K562 (cell line): ENCODE results near the gene SFXN5. TPM values are rescaled to one million over a fixed set of nuclear protein-coding genes. Genes with fewer than 3 reads are reported as not detected.

Experiments used
- ATAC-seq: fragments of 200-7000 bp; cut with Tn5 transposase; 3 replicates; pipeline ENCODE4 v1.9.1; 2020; ENCODE audit warnings: moderate library complexity
- BruUV-seq: library from RNA; stranded (reverse); fragments of 400-500 nt; replicated peaks from 2 replicates; lab custom pipeline; 2021; lab: Mats Ljungman, UMichigan
- CTCF ChIA-PET: fragments of 300-600 bp; formaldehyde crosslinking; extraction: SDS; loops from one replicate; lab custom pipeline; 2021; ENCODE audit warnings: low intra/inter-chr PET ratio; lab: Yijun Ruan, JAX
- POLR2A ChIA-PET: fragments of 300-600, 350-650 bp; sonication (Branson Sonifier 250); formaldehyde crosslinking; extraction: SDS; loops from one replicate; lab custom pipeline; 2021; ENCODE audit warnings: antibody characterized with exemption, inconsistent platforms; lab: Yijun Ruan, JAX
- DNase-seq, 4 experiments: peaks; one replicate each; pipeline versions ENCODE4 v3.0.0 to v3.0.0-alpha.2; 2011 to 2018; ENCODE audit warnings: low spot score in 3 of 4, mixed read lengths in 3 of 4; ENCODE audit errors: extremely low read depth in 1 of 4
- FAIRE-seq: peaks from 2 replicates; lab custom pipeline; 2011; peaks lifted over from hg19 to GRCh38; lab: Jason Lieb, UNC
- H2AFZ ChIP-seq: 2 replicates; pipeline ENCODE4 v1.6.0; 2011; ENCODE audit warnings: low read depth, low read length, control low read depth, inconsistent platforms
- H3K27ac ChIP-seq: fragments of 200-600 bp; 3 replicates; pipeline ENCODE4 v1.8.0; 2011; ENCODE audit warnings: low read depth, mild to moderate bottlenecking, control low read depth, inconsistent platforms, low read length, moderate library complexity, mixed read lengths; ENCODE audit errors: extremely low read depth
- H3K27me3 ChIP-seq, 2 experiments: fragments of 300-600 bp in 1 of 2; 2 replicates in 1 of 2; 3 replicates in 1 of 2; pipeline versions ENCODE4 v1.6.0 to v1.8.0; 2011; ENCODE audit warnings: inconsistent platforms in 2 of 2, low read length in 2 of 2, mild to moderate bottlenecking in 1 of 2, mixed read lengths in 1 of 2, moderate library complexity in 1 of 2; ENCODE audit not compliant: control insufficient read depth in 2 of 2, insufficient read depth in 2 of 2
- H3K36me3 ChIP-seq: fragments of 300-600 bp; 3 replicates; pipeline ENCODE4 v1.8.0; 2011; ENCODE audit warnings: mild to moderate bottlenecking, low read length, inconsistent platforms; ENCODE audit not compliant: control insufficient read depth, insufficient read depth
- H3K4me1 ChIP-seq, 2 experiments: fragments of 200-600 bp in 1 of 2; replicated peaks in 1 of 2; 2 replicates in 1 of 2; 3 replicates in 1 of 2; pipeline versions ENCODE4 v1.5.1 to v1.8.0; 2011; ENCODE audit warnings: inconsistent platforms in 2 of 2, low read length in 2 of 2, mild to moderate bottlenecking in 1 of 2, mixed read lengths in 1 of 2, moderate library complexity in 1 of 2; ENCODE audit not compliant: control insufficient read depth in 2 of 2, insufficient read depth in 2 of 2
- H3K4me2 ChIP-seq: 2 replicates; pipeline ENCODE4 v1.6.1; 2011; ENCODE audit warnings: low read length, control low read depth, inconsistent platforms, mixed read lengths; ENCODE audit not compliant: insufficient read depth
- H3K4me3 ChIP-seq: fragments of 200-600 bp; sonication (generic), shearing (Covaris generic); 2 replicates; pipeline ENCODE4 v1.5.1; 2016; ENCODE audit warnings: control low read depth, inconsistent platforms
- H3K79me2 ChIP-seq: fragments of 200-600 bp; 3 replicates; pipeline ENCODE4 v1.8.0; 2011; ENCODE audit warnings: low read length, inconsistent platforms; ENCODE audit not compliant: control insufficient read depth, insufficient read depth
- H3K9ac ChIP-seq, 2 experiments: 2 replicates each; pipeline versions ENCODE4 v1.6.0 to v1.6.1; 2011; ENCODE audit warnings: low read depth in 2 of 2, low read length in 2 of 2, control low read depth in 1 of 2, inconsistent platforms in 1 of 2, mild to moderate bottlenecking in 1 of 2, mixed read lengths in 1 of 2; ENCODE audit not compliant: insufficient read depth in 1 of 2
- H3K9me1 ChIP-seq: one replicate; pipeline ENCODE4 v1.6.0; 2011; ENCODE audit warnings: inconsistent platforms, mild to moderate bottlenecking, low read length, moderate library complexity; ENCODE audit not compliant: control insufficient read depth, insufficient read depth
- H3K9me3 ChIP-seq: replicated peaks from 2 replicates; pipeline ENCODE4 v1.5.1; 2011; ENCODE audit warnings: low read depth, low read length, inconsistent platforms; ENCODE audit not compliant: control insufficient read depth, insufficient read depth
- H4K20me1 ChIP-seq: replicated peaks from 2 replicates; pipeline ENCODE4 v1.6.1; 2011; ENCODE audit warnings: low read length, inconsistent platforms, mixed read lengths; ENCODE audit not compliant: control insufficient read depth, insufficient read depth
- FOXJ2 ChIP-seq: fragments of 200-800 bp; sonication (Bioruptor generic); IDR thresholded peaks from 2 replicates; pipeline ENCODE4 v1.6.1; 2016; ENCODE audit warnings: missing genetic modification characterization, missing compliant biosample characterization
- GATA2 ChIP-seq: sonication (generic); formaldehyde crosslinking; IDR thresholded peaks from 2 replicates; pipeline ENCODE4 v1.4.0; 2020; ENCODE audit warnings: mild to moderate bottlenecking, missing genetic modification reagents
- KDM4B ChIP-seq, 2 experiments: fragments of 450-650 bp in 1 of 2; sonication (generic) in 1 of 2; IDR thresholded peaks; 2 replicates each; pipeline ENCODE4 v1.6.1; 2016 to 2017; ENCODE audit warnings: borderline replicate concordance in 2 of 2, antibody characterized with exemption in 1 of 2, low read depth in 1 of 2, mild to moderate bottlenecking in 1 of 2
- LEF1 ChIP-seq: fragments of 450-650 bp; IDR thresholded peaks from 2 replicates; pipeline ENCODE4 v1.6.1; 2016; ENCODE audit warnings: mild to moderate bottlenecking
- NCOA6 ChIP-seq: fragments of 450-650 bp; IDR thresholded peaks from 2 replicates; pipeline ENCODE4 v1.6.1; 2017; ENCODE audit warnings: mild to moderate bottlenecking
- NELFE ChIP-seq: IDR thresholded peaks from 2 replicates; pipeline ENCODE4 v1.6.1; 2011; ENCODE audit warnings: mild to moderate bottlenecking; ENCODE audit not compliant: insufficient read depth, insufficient read length
- RAD21 ChIP-seq, 2 experiments: fragments of 250-450 bp in 1 of 2; fragments of 450-650 bp in 1 of 2; sonication (Bioruptor Pico) in 1 of 2; formaldehyde crosslinking in 1 of 2; IDR thresholded peaks in 1 of 2; conservative IDR thresholded peaks in 1 of 2; 2 replicates each; pipeline versions ENCODE4 v1.4.0 to v1.8.0; 2020 to 2022; ENCODE audit warnings: mild to moderate bottlenecking in 2 of 2, moderate library complexity in 1 of 2
- RBBP5 ChIP-seq: fragments of 200-600 bp; sonication (generic); IDR thresholded peaks from 2 replicates; pipeline ENCODE4 v1.6.1; 2012; ENCODE audit warnings: borderline replicate concordance, mild to moderate bottlenecking, low read length, control low read depth, inconsistent platforms; ENCODE audit not compliant: insufficient read depth, poor library complexity, severe bottlenecking
- WGBS: fragments of 100-300 bp; shearing (Covaris generic); methylation state at CpG from one replicate; pipeline ENCODE4 v1.1.6; 2016; ENCODE audit warnings: low coverage, mixed read lengths; ENCODE audit not compliant: insufficient coverage; ENCODE audit errors: missing lambda C conversion rate; 5-methylcytosine and 5-hydroxymethylcytosine counted together
- in situ Hi-C: fragments of 300-500 bp; cut with MboI; formaldehyde crosslinking; loops from 4 replicates; pipeline ENCODE4 v1.15.0; 2018; ENCODE audit warnings: inconsistent platforms, mixed read lengths
- intact Hi-C: fragments of 100-400 bp; cut with micrococcal nuclease; formaldehyde crosslinking; loops from 2 replicates; pipeline ENCODE4 v1.14.2; 2022
- polyA plus RNA-seq, 8 experiments: library from polyadenylated mRNA; depleted of rRNA in 4 of 8; stranded (reverse) in 5 of 8; unstranded in 3 of 8; fragments of >200 nt; fragmentation: Nextera tagmentation in 2 of 8; fragmentation: Illumina TruSeq in 1 of 8; extraction: Ambion mirVana in 2 of 8; extraction: Trizol in 1 of 8; gene quantifications; 2 replicates each; pipeline versions ENCODE4 v1.2.1 to v1.2.3, GENCODE V29; 2011 to 2014; ENCODE audit warnings: inconsistent platforms in 1 of 8, missing spikeins in 1 of 8
- total RNA-seq, 7 experiments: library from RNA; depleted of rRNA in 6 of 7; stranded (reverse); fragments of >200 nt in 6 of 7; fragmentation: Illumina TruSeq in 2 of 7; extraction: Trizol in 2 of 7; gene quantifications; 2 replicates each; pipeline versions ENCODE4 v1.2.1 to v1.2.3, GENCODE V29; 2011 to 2021; ENCODE audit warnings: low replicate concordance in 1 of 7
- TF ChIP-seq, protein P1 (sequence below): fragments of 450-650 bp; IDR thresholded peaks from 2 replicates; pipeline ENCODE4 v1.6.1; 2018; ENCODE audit warnings: mild to moderate bottlenecking, low read depth; ENCODE audit not compliant: partially characterized antibody
- TF ChIP-seq, protein P2 (sequence below): sonication (generic); formaldehyde crosslinking; IDR thresholded peaks from 2 replicates; pipeline ENCODE4 v1.8.0; 2023; ENCODE audit warnings: mild to moderate bottlenecking, missing genetic modification reagents
- TF ChIP-seq, protein P3 (sequence below): sonication (generic); formaldehyde crosslinking; IDR thresholded peaks from 2 replicates; pipeline ENCODE4 v1.9.0; 2022; ENCODE audit warnings: mild to moderate bottlenecking, missing genetic modification reagents

SFXN5 gene
- total and polyA plus RNA-seq, 9 of the 15 experiments (the other 6 are each of a cell fraction or from before 2014, with no cell fraction given): 8.3 to 22.6 (median 16.0) TPM

DNA sequence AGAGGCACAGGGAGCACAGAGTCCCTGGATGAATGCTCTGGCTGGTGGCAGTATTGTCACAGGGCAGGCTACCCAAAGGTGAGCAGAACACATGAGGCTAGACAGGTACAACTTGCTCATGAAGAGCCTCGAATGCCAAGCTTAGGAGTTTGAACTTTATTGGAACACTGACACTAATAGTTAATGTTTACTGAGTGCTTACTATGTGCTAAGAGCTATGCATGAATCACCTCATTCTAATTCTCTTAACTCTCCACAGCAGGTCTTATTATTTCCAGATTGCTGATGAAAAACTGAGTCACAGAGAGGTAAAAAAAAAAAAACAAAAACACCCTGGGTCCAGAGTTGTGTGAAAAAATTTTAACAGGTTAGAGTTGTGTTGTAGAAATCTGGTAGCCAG, 160.3 kb downstream of the SFXN5 start:
- Histone ChIP-seq H3K27ac (no peak overlapping the region), H3K9me3 (no peaks in the 10 kb centered on the region; the same call in 1 of the 2 replicates), H3K9me1 (no peaks in the 10 kb centered on the region), H3K27me3 (peaks cover 35 to 38% of the 10 kb centered on the region in 2 experiments), H3K36me3 (no peaks in the 10 kb centered on the region), H3K4me2 (no peak overlapping the region), H3K79me2 (no peaks in the 10 kb centered on the region), H3K4me1 (peaks cover 0 to 11% of the 10 kb centered on the region in 2 experiments; a peak in 3 of 5 replicates), H4K20me1 (peaks cover 15% of the 10 kb centered on the region; the same call in 1 of the 2 replicates), H3K4me3 (no peak overlapping the region), H3K9ac (no peak overlapping the region), H2AFZ (no peak overlapping the region)
- TF ChIP-seq, protein P1, sequence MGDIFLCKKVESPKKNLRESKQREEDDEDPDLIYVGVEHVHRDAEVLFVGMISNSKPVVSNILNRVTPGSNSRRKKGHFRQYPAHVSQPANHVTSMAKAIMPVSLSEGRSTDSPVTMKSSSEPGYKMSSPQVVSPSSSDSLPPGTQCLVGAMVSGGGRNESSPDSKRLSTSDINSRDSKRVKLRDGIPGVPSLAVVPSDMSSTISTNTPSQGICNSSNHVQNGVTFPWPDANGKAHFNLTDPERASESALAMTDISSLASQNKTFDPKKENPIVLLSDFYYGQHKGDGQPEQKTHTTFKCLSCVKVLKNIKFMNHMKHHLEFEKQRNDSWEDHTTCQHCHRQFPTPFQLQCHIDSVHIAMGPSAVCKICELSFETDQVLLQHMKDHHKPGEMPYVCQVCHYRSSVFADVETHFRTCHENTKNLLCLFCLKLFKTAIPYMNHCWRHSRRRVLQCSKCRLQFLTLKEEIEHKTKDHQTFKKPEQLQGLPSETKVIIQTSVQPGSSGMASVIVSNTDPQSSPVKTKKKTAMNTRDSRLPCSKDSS: no peak
- TF ChIP-seq FOXJ2 (tag) (no peak), NCOA6 (no peak), NELFE (no peak), KDM4B (IDR thresholded peaks at IDR 0.05; ENCODE audit: borderline replicate concordance in 2 of 2, low read depth in 1 of 2) (no peak), RAD21 (CRISPR knock-in tag; conservative IDR thresholded peaks at IDR 0.05 in 1 of 2, IDR thresholded peaks at IDR 0.05 in 1 of 2) (no peak), LEF1 (no peak), GATA2 (CRISPR knock-in tag) (no peak), RBBP5 (no peak)
- TF ChIP-seq, protein P2, sequence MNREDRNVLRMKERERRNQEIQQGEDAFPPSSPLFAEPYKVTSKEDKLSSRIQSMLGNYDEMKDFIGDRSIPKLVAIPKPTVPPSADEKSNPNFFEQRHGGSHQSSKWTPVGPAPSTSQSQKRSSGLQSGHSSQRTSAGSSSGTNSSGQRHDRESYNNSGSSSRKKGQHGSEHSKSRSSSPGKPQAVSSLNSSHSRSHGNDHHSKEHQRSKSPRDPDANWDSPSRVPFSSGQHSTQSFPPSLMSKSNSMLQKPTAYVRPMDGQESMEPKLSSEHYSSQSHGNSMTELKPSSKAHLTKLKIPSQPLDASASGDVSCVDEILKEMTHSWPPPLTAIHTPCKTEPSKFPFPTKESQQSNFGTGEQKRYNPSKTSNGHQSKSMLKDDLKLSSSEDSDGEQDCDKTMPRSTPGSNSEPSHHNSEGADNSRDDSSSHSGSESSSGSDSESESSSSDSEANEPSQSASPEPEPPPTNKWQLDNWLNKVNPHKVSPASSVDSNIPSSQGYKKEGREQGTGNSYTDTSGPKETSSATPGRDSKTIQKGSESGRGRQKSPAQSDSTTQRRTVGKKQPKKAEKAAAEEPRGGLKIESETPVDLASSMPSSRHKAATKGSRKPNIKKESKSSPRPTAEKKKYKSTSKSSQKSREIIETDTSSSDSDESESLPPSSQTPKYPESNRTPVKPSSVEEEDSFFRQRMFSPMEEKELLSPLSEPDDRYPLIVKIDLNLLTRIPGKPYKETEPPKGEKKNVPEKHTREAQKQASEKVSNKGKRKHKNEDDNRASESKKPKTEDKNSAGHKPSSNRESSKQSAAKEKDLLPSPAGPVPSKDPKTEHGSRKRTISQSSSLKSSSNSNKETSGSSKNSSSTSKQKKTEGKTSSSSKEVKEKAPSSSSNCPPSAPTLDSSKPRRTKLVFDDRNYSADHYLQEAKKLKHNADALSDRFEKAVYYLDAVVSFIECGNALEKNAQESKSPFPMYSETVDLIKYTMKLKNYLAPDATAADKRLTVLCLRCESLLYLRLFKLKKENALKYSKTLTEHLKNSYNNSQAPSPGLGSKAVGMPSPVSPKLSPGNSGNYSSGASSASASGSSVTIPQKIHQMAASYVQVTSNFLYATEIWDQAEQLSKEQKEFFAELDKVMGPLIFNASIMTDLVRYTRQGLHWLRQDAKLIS: no peak
- TF ChIP-seq, protein P3, sequence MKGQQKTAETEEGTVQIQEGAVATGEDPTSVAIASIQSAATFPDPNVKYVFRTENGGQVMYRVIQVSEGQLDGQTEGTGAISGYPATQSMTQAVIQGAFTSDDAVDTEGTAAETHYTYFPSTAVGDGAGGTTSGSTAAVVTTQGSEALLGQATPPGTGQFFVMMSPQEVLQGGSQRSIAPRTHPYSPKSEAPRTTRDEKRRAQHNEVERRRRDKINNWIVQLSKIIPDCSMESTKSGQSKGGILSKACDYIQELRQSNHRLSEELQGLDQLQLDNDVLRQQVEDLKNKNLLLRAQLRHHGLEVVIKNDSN (CRISPR knock-in tag): no peak
- FAIRE-seq (no peak), DNase-seq (no peak), ATAC-seq (no peak)
- BruUV-seq: no TSS peak
- in situ Hi-C loops: no loop called here
- 0% methylated on average over 1 of the region's 1 CpG for WGBS
- intact Hi-C loops: no loop called here
- ChIA-PET POLR2A (no interaction called here), CTCF (no interaction called here)
